Measurements from ENCODE around the gene PRDM15. TPM values are rescaled to one million over a fixed set of nuclear protein-coding genes. Genes with fewer than 3 reads are reported as not detected.

The PRDM15 gene
- total RNA-seq, 1 experiment from 2014 or later = 9.9 TPM

DNA sequence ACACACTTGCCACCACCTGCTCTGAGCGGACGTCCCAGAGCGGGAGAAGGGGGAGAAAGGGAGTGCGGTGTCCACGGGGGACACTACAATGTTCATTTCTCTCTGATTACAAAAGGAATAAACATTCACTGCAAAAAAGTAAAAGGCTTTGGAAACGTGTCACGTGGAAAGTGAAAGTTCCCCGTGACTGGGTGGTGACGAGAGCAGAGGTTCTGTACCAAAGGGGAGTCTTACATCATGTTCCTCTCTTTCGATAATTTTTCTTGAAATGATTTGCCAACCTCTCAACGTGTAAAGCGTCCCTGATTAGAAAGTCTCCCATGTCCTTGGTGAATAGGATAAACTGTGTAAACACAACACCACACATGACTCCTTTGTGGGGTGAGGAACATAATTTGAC is 22.0 kb upstream of the PRDM15 start:
- Histone ChIP-seq H2BK5ac (ENCODE audit: insufficient read length, low read length) (no peak overlapping the region), H4K8ac (replicated peaks; ENCODE audit: insufficient read length, low read depth, low read length) (no peak overlapping the region), H4K5ac (ENCODE audit: insufficient read length, low read depth, low read length) (no peak overlapping the region), H4K20me1 (ENCODE audit: control insufficient read depth, insufficient read depth, insufficient read length) (no peaks in the 10 kb centered on the region), H3K14ac (ENCODE audit: insufficient read depth, low read length) (no peak overlapping the region), H2BK20ac (ENCODE audit: low read depth, low read length, poor library complexity, severe bottlenecking) (no peak overlapping the region), H3K23ac (ENCODE audit: insufficient read length, low read depth, low read length) (no peak overlapping the region), H3K4ac (ENCODE audit: low read depth, low read length) (no peak overlapping the region), H3K9me3 (ENCODE audit: control insufficient read depth, low read depth, low read length) (no peaks in the 10 kb centered on the region), H3K4me2 (ENCODE audit: insufficient read depth, insufficient read length, low read length) (no peak overlapping the region), H3K9ac (ENCODE audit: extremely low read depth, insufficient read length, low read length) (no peak overlapping the region), H3K18ac (ENCODE audit: insufficient read length, low read depth, low read length) (no peak overlapping the region), H2AFZ (ENCODE audit: low read length) (no peak overlapping the region), H2BK15ac (ENCODE audit: low read depth, low read length) (no peak overlapping the region), H3K4me1 (ENCODE audit: insufficient read depth, low read length) (peaks cover 4% of the 10 kb centered on the region), H2AK5ac (ENCODE audit: insufficient read length, low read length) (no peak overlapping the region), H2BK12ac (ENCODE audit: insufficient read length, low read depth, low read length) (no peak overlapping the region), H3T11ph (ENCODE audit: low read length) (no peak overlapping the region), H2BK120ac (ENCODE audit: low read depth, low read length, poor library complexity, severe bottlenecking) (no peak overlapping the region), H3K27me3 (ENCODE audit: insufficient read depth, low read length) (no peaks in the 10 kb centered on the region), H3K56ac (ENCODE audit: insufficient read length, low read depth, low read length) (no peak overlapping the region), H3K27ac (ENCODE audit: insufficient read length, low read depth, low read length) (no peak overlapping the region), H3K79me2 (ENCODE audit: insufficient read depth, low read length) (no peaks in the 10 kb centered on the region), H3K79me1 (ENCODE audit: insufficient read depth, low read depth, low read length, poor library complexity, severe bottlenecking) (no peaks in the 10 kb centered on the region), H3K23me2 (ENCODE audit: insufficient read length, low read depth, low read length, poor library complexity, severe bottlenecking) (no peaks in the 10 kb centered on the region), H4K91ac (ENCODE audit: insufficient read length, low read depth, low read length) (no peak overlapping the region)
- WGBS (ENCODE audit: extremely low coverage, insufficient read length, low lambda C conversion rate) = no CpG with 5 or more reads among the region's 12 CpGs
- Mint-ChIP-seq H3K4me1 (peaks cover 31 to 33% of the 10 kb centered on the region in 2 experiments), H3K27me3 (ENCODE audit: low read depth) (no peaks in the 10 kb centered on the region), H3K27ac (no peak overlapping the region), H3K9me3 (no peaks in the 10 kb centered on the region), H3K4me3 (no peak overlapping the region), H3K36me3 (ENCODE audit: insufficient read depth in 1 of 3, low read depth in 3 of 3) (peaks cover 1 to 13% (median 13%) of the 10 kb centered on the region in 3 experiments; a peak in 5 of 7 replicates)
- TF ChIP-seq, protein P1, sequence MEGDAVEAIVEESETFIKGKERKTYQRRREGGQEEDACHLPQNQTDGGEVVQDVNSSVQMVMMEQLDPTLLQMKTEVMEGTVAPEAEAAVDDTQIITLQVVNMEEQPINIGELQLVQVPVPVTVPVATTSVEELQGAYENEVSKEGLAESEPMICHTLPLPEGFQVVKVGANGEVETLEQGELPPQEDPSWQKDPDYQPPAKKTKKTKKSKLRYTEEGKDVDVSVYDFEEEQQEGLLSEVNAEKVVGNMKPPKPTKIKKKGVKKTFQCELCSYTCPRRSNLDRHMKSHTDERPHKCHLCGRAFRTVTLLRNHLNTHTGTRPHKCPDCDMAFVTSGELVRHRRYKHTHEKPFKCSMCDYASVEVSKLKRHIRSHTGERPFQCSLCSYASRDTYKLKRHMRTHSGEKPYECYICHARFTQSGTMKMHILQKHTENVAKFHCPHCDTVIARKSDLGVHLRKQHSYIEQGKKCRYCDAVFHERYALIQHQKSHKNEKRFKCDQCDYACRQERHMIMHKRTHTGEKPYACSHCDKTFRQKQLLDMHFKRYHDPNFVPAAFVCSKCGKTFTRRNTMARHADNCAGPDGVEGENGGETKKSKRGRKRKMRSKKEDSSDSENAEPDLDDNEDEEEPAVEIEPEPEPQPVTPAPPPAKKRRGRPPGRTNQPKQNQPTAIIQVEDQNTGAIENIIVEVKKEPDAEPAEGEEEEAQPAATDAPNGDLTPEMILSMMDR (conservative IDR thresholded peaks at IDR 0.05) = no peak
- no peak for DNase-seq

Measured in H9 (cell line).